H1 (cell line): ENCODE results near the gene CASP8AP2. TPM values are rescaled to one million over a fixed set of nuclear protein-coding genes. Genes with fewer than 3 reads are reported as not detected.
"Not testable (repeated sequence)": the region's sequence is repeated elsewhere in the genome, so short reads cannot be mapped to it uniquely, and the experiment has no call there.

ENCODE experiments used
- CTCF ChIA-PET: fragments of 300-600 bp; sonication (Branson Sonifier 250); formaldehyde crosslinking; loops from one replicate; lab custom pipeline; 2021; ENCODE audit not compliant: partially characterized antibody; lab: Charles Lee
- POLR2A ChIA-PET: fragments of 300-600 bp; sonication (Branson Sonifier 250); formaldehyde crosslinking; loops from one replicate; lab custom pipeline; 2021; ENCODE audit warnings: inconsistent platforms; ENCODE audit not compliant: partially characterized antibody; lab: Charles Lee
- DNase-seq, 2 experiments: peaks; one replicate each; pipeline versions ENCODE4 v3.0.0 to v3.0.0-alpha.2; 2010 to 2022; ENCODE audit warnings: low spot score in 2 of 2, low read depth in 1 of 2, mixed read lengths in 1 of 2
- FAIRE-seq: peaks from 2 replicates; lab custom pipeline; 2011; peaks lifted over from hg19 to GRCh38; lab: Jason Lieb, UNC
- H2AFZ ChIP-seq: 2 replicates; pipeline ENCODE4 v1.8.1; 2012; ENCODE audit warnings: low read length, inconsistent platforms
- H2AK5ac ChIP-seq: 2 replicates; pipeline ENCODE4 v1.6.1; 2013; ENCODE audit warnings: low read depth, low read length
- H2BK120ac ChIP-seq: replicated peaks from 2 replicates; pipeline ENCODE3; 2013; ENCODE audit warnings: low read depth, low read length, inconsistent platforms
- H2BK12ac ChIP-seq: 2 replicates; pipeline ENCODE4 v1.6.1; 2013; ENCODE audit warnings: low read depth, low read length
- H2BK15ac ChIP-seq: 2 replicates; pipeline ENCODE4 v1.6.1; 2013; ENCODE audit warnings: low read length
- H2BK20ac ChIP-seq: 2 replicates; pipeline ENCODE4 v1.6.1; 2013; ENCODE audit warnings: low read length
- H2BK5ac ChIP-seq: 2 replicates; pipeline ENCODE4 v1.6.1; 2013; ENCODE audit warnings: low read depth, low read length
- H3K14ac ChIP-seq: 2 replicates; pipeline ENCODE4 v1.6.1; 2013; ENCODE audit warnings: inconsistent platforms; ENCODE audit not compliant: insufficient read length
- H3K18ac ChIP-seq: 2 replicates; pipeline ENCODE4 v1.6.1; 2013; ENCODE audit warnings: low read length; ENCODE audit errors: extremely low read depth
- H3K23ac ChIP-seq: 2 replicates; pipeline ENCODE4 v1.6.1; 2013; ENCODE audit warnings: inconsistent platforms; ENCODE audit not compliant: insufficient read length
- H3K23me2 ChIP-seq: 2 replicates; pipeline ENCODE4 v1.6.1; 2013; ENCODE audit warnings: low read depth, low read length
- H3K27ac ChIP-seq: 2 replicates; pipeline ENCODE4 v1.6.1; 2011; ENCODE audit warnings: low read depth, low read length, inconsistent platforms
- H3K27me3 ChIP-seq, 4 experiments: replicated peaks in 1 of 4; 1 replicate in 1 of 4; 2 replicates in 3 of 4; pipeline versions ENCODE4 v1.6.1 to v1.8.1; 2011 to 2013; ENCODE audit warnings: low read length in 3 of 4, mild to moderate bottlenecking in 3 of 4, inconsistent platforms in 2 of 4, mixed read lengths in 2 of 4, moderate library complexity in 1 of 4; ENCODE audit not compliant: control insufficient read depth in 3 of 4, insufficient read depth in 3 of 4; ENCODE audit errors: extremely low read depth in 1 of 4
- H3K36me3 ChIP-seq, 4 experiments: 2 replicates each; pipeline versions ENCODE4 v1.6.1 to v1.8.1; 2011 to 2013; ENCODE audit warnings: mild to moderate bottlenecking in 4 of 4, low read length in 3 of 4, moderate library complexity in 2 of 4, control low read depth in 1 of 4, inconsistent platforms in 1 of 4; ENCODE audit not compliant: insufficient read depth in 4 of 4, control insufficient read depth in 2 of 4
- H3K4ac ChIP-seq: replicated peaks from 2 replicates; pipeline ENCODE3; 2013; ENCODE audit warnings: low read length, low read depth, mixed read lengths, inconsistent platforms; ENCODE audit not compliant: insufficient read length
- H3K4me1 ChIP-seq, 4 experiments: replicated peaks in 1 of 4; 1 replicate in 1 of 4; 2 replicates in 3 of 4; pipeline versions ENCODE4 v1.6.1 to v1.8.1; 2011 to 2013; ENCODE audit warnings: low read length in 3 of 4, inconsistent platforms in 2 of 4, mixed read lengths in 1 of 4; ENCODE audit not compliant: insufficient read depth in 4 of 4, control insufficient read depth in 3 of 4
- H3K4me2 ChIP-seq, 2 experiments: 2 replicates each; pipeline versions ENCODE4 v1.6.1 to v1.8.1; 2011 to 2013; ENCODE audit warnings: low read depth in 2 of 2, low read length in 2 of 2, control low read depth in 1 of 2, inconsistent platforms in 1 of 2, mild to moderate bottlenecking in 1 of 2; ENCODE audit not compliant: insufficient read depth in 1 of 2
- H3K4me3 ChIP-seq, 4 experiments: fragments of 200-600, 300-600 bp in 1 of 4; sonication (generic), shearing (Covaris generic), sonication (Bioruptor Twin) in 1 of 4; 2 replicates each; pipeline versions ENCODE4 v1.5.1 to v1.8.1; 2011 to 2016; ENCODE audit warnings: low read length in 4 of 4, low read depth in 3 of 4, control low read depth in 2 of 4, inconsistent platforms in 2 of 4, mild to moderate bottlenecking in 2 of 4, mixed read lengths in 1 of 4, moderate library complexity in 1 of 4; ENCODE audit not compliant: insufficient read depth in 2 of 4; ENCODE audit errors: extremely low read depth in 1 of 4
- H3K56ac ChIP-seq: replicated peaks from 2 replicates; pipeline ENCODE3; 2013; ENCODE audit warnings: low read depth, mild to moderate bottlenecking, mixed read lengths, low read length, inconsistent platforms; ENCODE audit not compliant: insufficient read length
- H3K79me1 ChIP-seq: 2 replicates; pipeline ENCODE4 v1.6.1; 2013; ENCODE audit warnings: low read depth, low read length, control low read depth
- H3K79me2 ChIP-seq, 2 experiments: 2 replicates each; pipeline versions ENCODE4 v1.6.1 to v1.8.1; 2012 to 2013; ENCODE audit warnings: low read length in 2 of 2, mild to moderate bottlenecking in 2 of 2, inconsistent platforms in 1 of 2; ENCODE audit not compliant: insufficient read depth in 2 of 2, control insufficient read depth in 1 of 2
- H3K9ac ChIP-seq, 4 experiments: replicated peaks in 1 of 4; 1 replicate in 1 of 4; 2 replicates in 3 of 4; pipeline versions ENCODE4 v1.6.1 to v1.8.1; 2011 to 2013; ENCODE audit warnings: low read depth in 3 of 4, low read length in 3 of 4, control low read depth in 2 of 4, mild to moderate bottlenecking in 2 of 4, moderate library complexity in 2 of 4, inconsistent platforms in 1 of 4; ENCODE audit errors: extremely low read depth in 1 of 4
- H3K9me3 ChIP-seq, 2 experiments: 2 replicates each; pipeline versions ENCODE4 v1.6.1 to v1.8.1; 2012 to 2013; ENCODE audit warnings: mild to moderate bottlenecking in 2 of 2, moderate library complexity in 2 of 2, control low read depth in 1 of 2, inconsistent platforms in 1 of 2, low read depth in 1 of 2, low read length in 1 of 2, mixed read lengths in 1 of 2; ENCODE audit not compliant: insufficient read depth in 2 of 2
- H4K20me1 ChIP-seq, 2 experiments: replicated peaks in 1 of 2; 2 replicates each; pipeline versions ENCODE3 to v1.8.1; 2011 to 2013; ENCODE audit warnings: inconsistent platforms in 2 of 2, low read length in 2 of 2, mild to moderate bottlenecking in 1 of 2; ENCODE audit not compliant: insufficient read depth in 2 of 2, control insufficient read depth in 1 of 2
- H4K5ac ChIP-seq: 2 replicates; pipeline ENCODE4 v1.6.1; 2013; ENCODE audit warnings: low read length, low read depth, mixed read lengths, inconsistent platforms; ENCODE audit not compliant: insufficient read length
- H4K8ac ChIP-seq: 2 replicates; pipeline ENCODE4 v1.8.0; 2013; ENCODE audit warnings: mild to moderate bottlenecking, moderate library complexity, low read length, inconsistent platforms; ENCODE audit not compliant: insufficient read depth; ENCODE audit errors: extremely low read depth
- H4K91ac ChIP-seq: replicated peaks from 2 replicates; pipeline ENCODE3; 2013; ENCODE audit warnings: low read length, mixed read lengths, inconsistent platforms; ENCODE audit not compliant: insufficient read length
- CREB1 ChIP-seq: IDR thresholded peaks from 2 replicates; pipeline ENCODE4 v1.6.1; 2012; ENCODE audit warnings: inconsistent platforms
- KDM1A ChIP-seq: fragments of 200-600, 300-600 bp; sonication (generic); IDR thresholded peaks from 2 replicates; pipeline ENCODE4 v1.7.1; 2016; ENCODE audit warnings: mild to moderate bottlenecking, low read length, borderline replicate concordance
- TEAD4 ChIP-seq: IDR thresholded peaks from 2 replicates; pipeline ENCODE4 v1.6.1; 2012; ENCODE audit warnings: low read depth, low read length, inconsistent platforms, mixed read lengths
- WGBS, 2 experiments: shearing (Covaris generic) in 1 of 2; methylation state at CpG; one replicate each; pipeline versions ENCODE4 v1.1.6 to v1.1.7; 2013 to 2015; ENCODE audit warnings: low lambda C conversion rate in 2 of 2, mixed read lengths in 2 of 2, inconsistent platforms in 1 of 2, low coverage in 1 of 2, missing lambda C conversion rate in 1 of 2; ENCODE audit not compliant: insufficient replicate concordance in 2 of 2, insufficient coverage in 1 of 2, insufficient read length in 1 of 2; ENCODE audit errors: extremely low coverage in 1 of 2, missing lambda C conversion rate in 1 of 2; 5-methylcytosine and 5-hydroxymethylcytosine counted together
- polyA plus RNA-seq, 7 experiments: library from polyadenylated mRNA; depleted of rRNA in 3 of 7; stranded (reverse) in 5 of 7; unstranded in 2 of 7; fragments of >200 nt in 5 of 7; fragments of 200-250 nt in 2 of 7; gene quantifications; 1 replicate in 5 of 7; 2 replicates in 1 of 7; 4 replicates in 1 of 7; pipeline versions ENCODE4 v1.2.1 to v1.2.3, GENCODE V29; 2011 to 2013; ENCODE audit warnings: missing spikeins in 2 of 7, mixed read lengths in 2 of 7
- total RNA-seq: library from RNA; stranded (reverse); fragmentation: NEBNext Ultra II Directional; extraction: Animal tissue kit (Norgen Biotek cat#: 25700); gene quantifications from 2 replicates; pipeline ENCODE4 v1.2.1, GENCODE V29; 2021

CASP8AP2 gene
- total and polyA plus RNA-seq, 2 of the 8 experiments (the other 6 are each of a cell fraction or from before 2014, with no cell fraction given) = 6.9 to 32.1 TPM

GRCh38 chr6:89895276-89895874 lies 65.7 kb downstream of the CASP8AP2 start (continued):
- TF ChIP-seq CREB1 (peak; percentile 15; the same call in 1 of the 2 replicates), TEAD4 (peak; percentile 83), KDM1A (no peak)

GRCh38 chr6:89910001-89910901 lies 80.6 kb downstream of the CASP8AP2 start:
- DNase-seq, H3K23me2 ChIP-seq, H3K56ac ChIP-seq, H3K4me2 ChIP-seq, H3K4me1 ChIP-seq, H2AK5ac ChIP-seq, H3K14ac ChIP-seq, H3K79me2 ChIP-seq, H3K9me3 ChIP-seq, H3K23ac ChIP-seq, H3K36me3 ChIP-seq, H3K18ac ChIP-seq, H3K27ac ChIP-seq, H2BK15ac ChIP-seq, POLR2A ChIA-PET, H3K27me3 ChIP-seq, H2BK120ac ChIP-seq, H3K9ac ChIP-seq, H3K4ac ChIP-seq, H4K8ac ChIP-seq, H3K4me3 ChIP-seq, H4K91ac ChIP-seq, H2BK5ac ChIP-seq, H3K79me1 ChIP-seq, H4K20me1 ChIP-seq: not testable (repeated sequence)
- FAIRE-seq = peak; percentile 93
- Histone ChIP-seq H2AFZ (peak overlapping the region; percentile 91; the same call in 1 of the 2 replicates), H2BK12ac (peak overlapping the region; percentile 84; the same call in 1 of the 2 replicates), H4K5ac (peak overlapping the region; percentile 59), H2BK20ac (0 out of 2 replicates have a peak overlapping the region, but pooled peaks have one; percentile 32)
- CTCF ChIA-PET = interaction anchor here (0.7 kb wide), 1 partner anchor 538 kb away, joined by 3 read pairs; no protein-coding TSS in a partner anchor
- 52% methylated on average over 10 of the region's 10 CpGs; no CpG with 5 or more reads in 1 of the 2 experiments for WGBS, 2 experiments
